Esophagus squamous epithelium (tissue), 4 donors: ENCODE data around the gene FAM20C.

Experiments
- POLR2A ChIP-seq, 4 donors: fragments of 450-650 bp; IDR thresholded peaks; one replicate each; pipeline ENCODE4 v1.6.1; 2017; ENCODE audit warnings: antibody characterized with exemption in 4 of 4, mild to moderate bottlenecking in 4 of 4, moderate library complexity in 3 of 4
- TF ChIP-seq, protein P1 (sequence below), 6 experiments: fragments of 450-650 bp in 4 of 6; fragments of 200-600 bp in 2 of 6; sonication (generic) in 2 of 6; IDR thresholded peaks; one replicate each; pipeline ENCODE4 v1.5.1; 2016 to 2019; ENCODE audit warnings: antibody characterized with exemption in 6 of 6, mild to moderate bottlenecking in 4 of 6, moderate library complexity in 4 of 6

DNA sequence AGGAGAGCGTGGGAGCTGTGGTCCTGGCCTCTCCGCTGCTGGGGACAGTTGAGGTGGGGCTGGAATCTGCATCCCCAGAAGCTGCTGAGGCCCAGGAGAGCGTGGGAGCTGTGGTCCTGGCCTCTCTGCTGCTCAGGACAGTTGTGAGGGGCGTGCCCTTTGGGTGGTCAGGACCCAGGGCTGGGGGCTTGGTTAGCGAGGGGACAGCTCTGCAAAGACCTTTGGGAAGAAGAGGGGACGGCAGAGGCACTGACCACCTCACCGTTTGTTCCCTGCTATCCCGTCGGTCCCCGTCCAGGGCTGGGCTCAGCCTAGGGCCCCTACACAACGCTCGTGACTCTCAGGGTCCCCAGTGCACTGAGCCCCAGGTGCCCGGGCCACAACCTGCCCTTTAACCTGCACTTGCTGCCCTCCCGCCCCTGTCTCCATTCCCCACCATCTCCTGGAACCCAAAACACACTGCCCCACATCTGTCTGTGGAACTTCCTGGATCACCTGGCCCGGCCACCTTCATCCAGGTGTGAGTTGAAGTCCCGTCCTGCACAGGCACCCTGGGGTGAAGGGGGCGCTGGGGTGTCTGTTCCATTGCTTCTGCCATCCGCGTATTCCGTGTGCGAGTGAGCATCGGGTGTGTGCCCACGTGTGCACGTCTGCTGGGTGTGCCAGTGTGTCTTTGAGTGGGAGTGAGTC lies 111.7 kb downstream of the FAM20C start:
- TF ChIP-seq, protein P1, sequence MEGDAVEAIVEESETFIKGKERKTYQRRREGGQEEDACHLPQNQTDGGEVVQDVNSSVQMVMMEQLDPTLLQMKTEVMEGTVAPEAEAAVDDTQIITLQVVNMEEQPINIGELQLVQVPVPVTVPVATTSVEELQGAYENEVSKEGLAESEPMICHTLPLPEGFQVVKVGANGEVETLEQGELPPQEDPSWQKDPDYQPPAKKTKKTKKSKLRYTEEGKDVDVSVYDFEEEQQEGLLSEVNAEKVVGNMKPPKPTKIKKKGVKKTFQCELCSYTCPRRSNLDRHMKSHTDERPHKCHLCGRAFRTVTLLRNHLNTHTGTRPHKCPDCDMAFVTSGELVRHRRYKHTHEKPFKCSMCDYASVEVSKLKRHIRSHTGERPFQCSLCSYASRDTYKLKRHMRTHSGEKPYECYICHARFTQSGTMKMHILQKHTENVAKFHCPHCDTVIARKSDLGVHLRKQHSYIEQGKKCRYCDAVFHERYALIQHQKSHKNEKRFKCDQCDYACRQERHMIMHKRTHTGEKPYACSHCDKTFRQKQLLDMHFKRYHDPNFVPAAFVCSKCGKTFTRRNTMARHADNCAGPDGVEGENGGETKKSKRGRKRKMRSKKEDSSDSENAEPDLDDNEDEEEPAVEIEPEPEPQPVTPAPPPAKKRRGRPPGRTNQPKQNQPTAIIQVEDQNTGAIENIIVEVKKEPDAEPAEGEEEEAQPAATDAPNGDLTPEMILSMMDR (IDR thresholded peaks at IDR 0.05) = no peak
- TF ChIP-seq POLR2A (IDR thresholded peaks at IDR 0.05) = no peak
